HCT116 (cell line): ENCODE results near the gene SNCAIP. TPM values are rescaled to one million over a fixed set of nuclear protein-coding genes. Genes with fewer than 3 reads are reported as not detected.

Experiments used
- ATAC-seq: fragments of 200-7000 bp; cut with Tn5 transposase; 2 replicates; pipeline ENCODE4 v1.9.1; 2020; ENCODE audit warnings: mild to moderate bottlenecking, moderate library complexity
- BruUV-seq: library from RNA; stranded (reverse); fragments of 400-500 nt; replicated peaks from 2 replicates; lab custom pipeline; 2021; lab: Mats Ljungman, UMichigan
- CTCF ChIA-PET: fragments of 300-600 bp; sonication (Branson Sonifier 250); formaldehyde crosslinking; loops from one replicate; lab custom pipeline; 2021; ENCODE audit warnings: antibody characterized with exemption; lab: Charles Lee
- POLR2A ChIA-PET: fragments of 300-600, 350-600 bp; sonication (Branson Sonifier 250); formaldehyde crosslinking; loops from one replicate; lab custom pipeline; 2021; ENCODE audit warnings: antibody characterized with exemption; lab: Charles Lee
- RAD21 ChIA-PET, 2 experiments: fragments of 300-600 bp; sonication (Branson Sonifier 250); formaldehyde crosslinking; loops; one replicate each; lab custom pipeline; 2023; ENCODE audit warnings: low total read pairs in 2 of 2; ENCODE audit not compliant: uncharacterized antibody in 2 of 2, unreplicated experiment in 2 of 2, low non-redundant PET in 1 of 2; lab: Charles Lee
- DNase-seq: peaks from one replicate; pipeline ENCODE4 v3.0.0-alpha.2; 2010; ENCODE audit warnings: low read depth, low spot score
- H2AFZ ChIP-seq: fragments of 200-600 bp; shearing (Covaris generic), sonication (generic); 2 replicates; pipeline ENCODE4 v1.6.1; 2017; ENCODE audit warnings: low read depth, mixed run types, mixed read lengths, antibody characterized with exemption, low read length; ENCODE audit not compliant: poor library complexity, severe bottlenecking
- H3K27ac ChIP-seq: 2 replicates; pipeline ENCODE4 v1.5.1; 2012; ENCODE audit warnings: low read depth, low read length
- H3K27me3 ChIP-seq: fragments of 200-600 bp; sonication (generic); 2 replicates; pipeline ENCODE4 v1.6.1; 2016; ENCODE audit warnings: mixed run types, low read length, mixed read lengths; ENCODE audit not compliant: insufficient read depth
- H3K36me3 ChIP-seq, 2 experiments: fragments of 200-500 bp in 1 of 2; fragments of 200-600 bp in 1 of 2; sonication (Bioruptor generic) in 1 of 2; sonication (generic) in 1 of 2; 2 replicates each; pipeline versions ENCODE4 v1.5.1 to v1.6.1; 2014 to 2016; ENCODE audit warnings: low read length in 2 of 2, inconsistent platforms in 1 of 2, mixed read lengths in 1 of 2, mixed run types in 1 of 2; ENCODE audit not compliant: insufficient read depth in 2 of 2, control insufficient read depth in 1 of 2
- H3K4me1 ChIP-seq, 2 experiments: fragments of 200-600 bp in 1 of 2; sonication (generic) in 1 of 2; 2 replicates each; pipeline versions ENCODE4 v1.5.1 to v1.6.1; 2012 to 2017; ENCODE audit warnings: low read length in 2 of 2, inconsistent platforms in 1 of 2, mild to moderate bottlenecking in 1 of 2, mixed read lengths in 1 of 2, mixed run types in 1 of 2, moderate library complexity in 1 of 2; ENCODE audit not compliant: insufficient read depth in 2 of 2, control insufficient read depth in 1 of 2
- H3K4me2 ChIP-seq: fragments of 200-600 bp; sonication (generic); 2 replicates; pipeline ENCODE4 v1.6.1; 2017; ENCODE audit warnings: mixed run types, low read length, mixed read lengths
- H3K4me3 ChIP-seq, 2 experiments: fragments of 200-600 bp in 1 of 2; sonication (generic) in 1 of 2; replicated peaks in 1 of 2; 2 replicates each; pipeline ENCODE4 v1.5.1; 2011 to 2016; ENCODE audit warnings: low read length in 2 of 2, control low read depth in 1 of 2, low read depth in 1 of 2, mild to moderate bottlenecking in 1 of 2, mixed read lengths in 1 of 2, mixed run types in 1 of 2
- H3K79me2 ChIP-seq: fragments of 200-600 bp; sonication (generic); 2 replicates; pipeline ENCODE4 v1.6.1; 2017; ENCODE audit warnings: mild to moderate bottlenecking, mixed run types, low read length, moderate library complexity, mixed read lengths; ENCODE audit not compliant: insufficient read depth
- H3K9ac ChIP-seq: fragments of 200-600 bp; sonication (generic); 2 replicates; pipeline ENCODE4 v1.6.1; 2016; ENCODE audit warnings: low read length, mixed read lengths
- H3K9me2 ChIP-seq: fragments of 200-600 bp; sonication (generic), shearing (Covaris generic); 2 replicates; pipeline ENCODE4 v1.6.1; 2017; ENCODE audit warnings: mixed run types, mild to moderate bottlenecking, moderate library complexity; ENCODE audit not compliant: insufficient read depth
- H3K9me3 ChIP-seq, 2 experiments: fragments of 200-500 bp in 1 of 2; fragments of 200-600 bp in 1 of 2; sonication (Bioruptor generic) in 1 of 2; sonication (generic) in 1 of 2; 2 replicates each; pipeline ENCODE4 v1.6.1; 2014 to 2017; ENCODE audit warnings: low read length in 2 of 2, mixed read lengths in 2 of 2, inconsistent platforms in 1 of 2, low read depth in 1 of 2, mild to moderate bottlenecking in 1 of 2, mixed run types in 1 of 2, moderate library complexity in 1 of 2; ENCODE audit not compliant: control insufficient read depth in 1 of 2, insufficient read depth in 1 of 2
- H4K20me1 ChIP-seq: fragments of 200-600 bp; sonication (generic), shearing (Covaris generic); 2 replicates; pipeline ENCODE4 v1.6.1; 2017; ENCODE audit warnings: mixed run types, mild to moderate bottlenecking, moderate library complexity; ENCODE audit not compliant: insufficient read depth
- EGR1 ChIP-seq: IDR thresholded peaks from 2 replicates; pipeline ENCODE4 v1.6.1; 2012; ENCODE audit warnings: low read depth
- FOSL1 ChIP-seq: IDR thresholded peaks from 2 replicates; pipeline ENCODE4 v1.6.1; 2012; ENCODE audit warnings: low read depth
- JUND ChIP-seq: IDR thresholded peaks from 2 replicates; pipeline ENCODE4 v1.6.1; 2012
- POLR2A ChIP-seq: IDR thresholded peaks from 2 replicates; pipeline ENCODE4 v1.7.0; 2011; ENCODE audit warnings: borderline replicate concordance; ENCODE audit not compliant: insufficient read depth, insufficient read length; ENCODE audit errors: extremely low read depth
- SIN3A ChIP-seq: IDR thresholded peaks from 2 replicates; pipeline ENCODE4 v1.6.1; 2012; ENCODE audit warnings: low read depth
- intact Hi-C: fragments of 100-400 bp; cut with micrococcal nuclease; formaldehyde crosslinking; loops from 2 replicates; pipeline ENCODE4 v1.10.0; 2022
- total RNA-seq: library from RNA; stranded (reverse); gene quantifications from one replicate; pipeline ENCODE4 v1.2.1, GENCODE V29; 2021; ENCODE audit not compliant: unreplicated experiment

Gene SNCAIP
- total RNA-seq, 1 experiment from 2014 or later: not detected

- Histone ChIP-seq H3K36me3 (no peaks in the 10 kb centered on the region), H3K4me3 (no peak overlapping the region), H3K79me2 (no peaks in the 10 kb centered on the region), H3K9me3 (no peaks in the 10 kb centered on the region), H3K4me1 (no peaks in the 10 kb centered on the region), H3K9me2 (no peaks in the 10 kb centered on the region), H3K27me3 (no peaks in the 10 kb centered on the region), H3K4me2 (no peak overlapping the region), H3K27ac (no peak overlapping the region)
- ChIA-PET RAD21 (no interaction called here), CTCF (interaction anchor here (1.5 kb wide), 1 partner anchor 12 kb away, joined by 4 read pairs; no protein-coding TSS in a partner anchor)
- DNase-seq: no peak
- no TSS peak for BruUV-seq
- ATAC-seq: no peak; the same call in 1 of the 2 replicates
- TF ChIP-seq POLR2A (no peak), EGR1 (no peak)
- TF ChIP-seq, all 23 proteins: peak for 0
- POLR2A ChIA-PET: no interaction called here
- Histone ChIP-seq H3K9ac (no peak overlapping the region), H4K20me1 (no peaks in the 10 kb centered on the region), H2AFZ (no peak overlapping the region)
- intact Hi-C loops: no loop called here
Measured at GRCh38 chr5:122447072-122447471, 135.0 kb downstream of the SNCAIP start.

- Histone ChIP-seq H3K27ac (no peak overlapping the region), H3K9me2 (no peaks in the 10 kb centered on the region), H3K4me3 (no peak overlapping the region), H3K9me3 (no peaks in the 10 kb centered on the region), H3K4me2 (no peak overlapping the region), H3K9ac (no peak overlapping the region), H3K27me3 (no peaks in the 10 kb centered on the region), H3K36me3 (no peaks in the 10 kb centered on the region), H3K79me2 (no peaks in the 10 kb centered on the region), H2AFZ (no peak overlapping the region), H4K20me1 (no peaks in the 10 kb centered on the region), H3K4me1 (no peaks in the 10 kb centered on the region)
- DNase-seq (no peak), ATAC-seq (no peak)
- intact Hi-C loops: no loop called here
- no TSS peak for BruUV-seq
- CTCF ChIA-PET: interaction anchor here (1.5 kb wide), 1 partner anchor 11 kb away, joined by 4 read pairs; no protein-coding TSS in a partner anchor
- TF ChIP-seq FOSL1 (no peak), SIN3A (no peak), JUND (no peak)
- POLR2A ChIA-PET: no interaction called here
- RAD21 ChIA-PET: no interaction called here
Measured at GRCh38 chr5:122447879-122448278, 135.8 kb downstream of the SNCAIP start.
